Activated CD4-positive, alpha-beta T cell treated with anti-CD3 and anti-CD28 coated beads for 24 hours (primary cell): ENCODE results near the gene FANCD2OS.
"Not testable (repeated sequence)": the region's sequence is repeated elsewhere in the genome, so short reads cannot be mapped to it uniquely, and the experiment has no call there.

Experiments
- DNase-seq, 2 donors: peaks; one replicate each; pipeline ENCODE4 v3.0.0-alpha.2; 2020; ENCODE audit warnings: low read depth in 2 of 2

The FANCD2OS gene

DNA sequence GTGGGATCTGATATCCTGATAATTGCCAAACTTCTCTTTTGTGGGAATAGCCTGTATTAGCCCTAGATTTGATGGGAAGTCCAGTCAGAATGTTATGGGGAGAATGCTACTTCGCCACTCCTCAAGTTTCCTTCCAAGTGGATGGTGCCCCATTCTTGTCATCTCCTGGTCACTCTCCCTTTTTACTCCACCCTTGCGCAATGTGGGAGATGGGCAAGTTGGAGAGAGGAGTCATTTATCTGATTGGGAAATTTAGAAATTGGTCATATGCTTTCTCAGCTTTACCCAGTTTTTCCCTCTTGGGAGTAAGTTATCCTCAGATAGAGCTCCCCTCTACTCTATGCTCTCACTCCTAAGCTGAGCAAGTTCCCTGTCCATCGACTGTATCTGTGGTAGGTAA lies 14.4 kb downstream of the FANCD2OS start:
- DNase-seq: no peak

GRCh38 chr3:10091387-10091786 lies 16.7 kb downstream of the FANCD2OS start:
- not testable (repeated sequence) for DNase-seq

GRCh38 chr3:10090774-10091173 lies 17.3 kb downstream of the FANCD2OS start:
- DNase-seq: not testable (repeated sequence)

DNA sequence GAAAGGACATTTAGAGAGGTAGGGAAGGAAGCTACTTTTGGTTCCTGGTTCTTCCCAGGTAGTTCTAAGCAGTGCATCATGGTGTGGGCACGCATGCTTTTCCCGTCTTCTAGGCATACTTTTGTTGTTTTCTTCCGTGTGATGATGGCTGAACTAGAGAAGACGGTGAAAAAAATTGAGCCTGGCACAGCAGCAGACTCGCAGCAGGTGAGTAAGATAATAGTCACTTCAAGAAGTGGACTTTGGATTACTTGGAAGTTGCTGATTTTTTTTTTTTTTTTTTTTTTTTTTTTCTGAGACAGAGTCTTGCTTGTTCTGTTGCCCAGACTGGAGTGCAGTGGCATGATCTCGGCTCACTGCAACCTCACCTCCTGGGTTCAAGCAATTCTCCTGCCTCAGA lies 17.9 kb downstream of the FANCD2OS start:
- DNase-seq: no peak

- DNase-seq: no peak
Observed at GRCh38 chr3:10088256-10088655, 19.8 kb downstream of the FANCD2OS start.

GRCh38 chr3:10085738-10086137 lies 22.3 kb downstream of the FANCD2OS start:
- DNase-seq: no peak

DNA sequence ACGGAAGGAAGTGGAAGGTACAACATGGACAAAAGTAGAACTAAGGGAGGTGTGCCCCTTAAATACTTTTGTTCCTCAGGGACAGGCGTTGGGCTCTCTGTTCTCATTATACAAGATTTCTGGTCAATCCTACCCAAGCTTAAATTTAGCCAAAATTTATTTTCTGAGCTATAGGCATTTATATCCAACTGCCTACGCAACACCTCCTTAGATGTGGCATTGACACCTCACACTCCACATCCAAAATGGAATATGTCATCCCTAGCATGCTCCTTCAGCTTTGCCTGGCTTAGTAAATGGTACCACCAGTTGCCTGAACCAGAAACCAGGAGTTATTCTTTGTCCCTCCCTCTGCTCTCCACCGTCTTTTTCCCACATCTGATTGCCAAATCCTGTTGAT lies 26.2 kb downstream of the FANCD2OS start:
- DNase-seq: no peak

GRCh38 chr3:10074666-10075065 lies 33.4 kb downstream of the FANCD2OS start:
- DNase-seq: no peak

GRCh38 chr3:10070077-10070476 lies 38.0 kb downstream of the FANCD2OS start:
- DNase-seq: not testable (repeated sequence)

DNA sequence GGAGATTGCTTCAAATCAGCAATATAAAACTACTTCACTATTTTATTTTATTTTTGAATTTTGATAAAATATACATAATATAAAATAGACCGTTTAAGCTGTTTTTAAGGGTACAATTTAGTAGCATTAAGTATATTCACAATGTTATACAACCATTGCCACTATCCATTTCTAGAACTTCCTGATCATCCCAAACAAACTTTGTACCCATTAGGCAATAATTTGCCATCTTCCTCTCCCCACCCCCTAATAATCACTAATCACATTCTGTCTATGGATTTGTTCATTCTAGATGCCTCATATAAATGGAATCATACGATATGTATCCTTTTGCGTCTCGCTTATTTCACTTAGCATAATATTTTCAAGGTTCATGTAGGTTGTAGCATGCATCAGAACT lies 53.0 kb downstream of the FANCD2OS start:
- no peak for DNase-seq
